Caco-2 (cell line): ENCODE data around the gene PCDHB4. TPM values are rescaled to one million over a fixed set of nuclear protein-coding genes. Genes with fewer than 3 reads are reported as not detected.
A peak's percentile ranks its signal among the peaks of the same experiment; 100 is the strongest.
"Not testable (repeated sequence)": the region's sequence is repeated elsewhere in the genome, so short reads cannot be mapped to it uniquely, and the experiment has no call there.

Experiments used
- BruUV-seq: library from RNA; stranded (reverse); fragments of 400-500 nt; replicated peaks from 2 replicates; lab custom pipeline; 2021; lab: Mats Ljungman, UMichigan
- CTCF ChIA-PET: fragments of 300-600 bp; sonication (Branson Sonifier 250); formaldehyde crosslinking; loops from one replicate; lab custom pipeline; 2022; ENCODE audit warnings: antibody characterized with exemption; lab: Charles Lee
- POLR2A ChIA-PET: fragments of 300-600 bp; sonication (Branson Sonifier 250); formaldehyde crosslinking; loops from one replicate; lab custom pipeline; 2022; ENCODE audit warnings: antibody characterized with exemption; lab: Charles Lee
- DNase-seq, 2 experiments: peaks; one replicate each; pipeline versions ENCODE4 v3.0.0 to v3.0.0-alpha.2; 2020 to 2022
- H3K27me3 ChIP-seq: replicated peaks from 2 replicates; pipeline ENCODE4 v1.6.0; 2011; ENCODE audit warnings: low read length; ENCODE audit not compliant: control insufficient read depth, insufficient read depth
- H3K36me3 ChIP-seq: 2 replicates; pipeline ENCODE4 v1.5.1; 2011; ENCODE audit warnings: low read length; ENCODE audit not compliant: control insufficient read depth, insufficient read depth
- H3K4me1 ChIP-seq: fragments of 250-450 bp; sonication (Bioruptor Pico); 2 replicates; pipeline ENCODE4 v1.5.1; 2020; ENCODE audit warnings: mild to moderate bottlenecking
- H3K4me3 ChIP-seq: 2 replicates; pipeline ENCODE4 v1.5.1; 2011; ENCODE audit warnings: low read depth, mild to moderate bottlenecking, control low read depth, low read length
- H3K9me3 ChIP-seq: fragments of 250-450 bp; sonication (Bioruptor Pico); 2 replicates; pipeline ENCODE4 v1.5.1; 2020; ENCODE audit warnings: mild to moderate bottlenecking, moderate library complexity
- H3K27ac Mint-ChIP-seq: one replicate; pipeline ENCODE4 v1.8.0; 2022; ENCODE audit warnings: mixed read lengths; ENCODE audit not compliant: unreplicated experiment
- H3K27me3 Mint-ChIP-seq: one replicate; pipeline ENCODE4 v1.8.0; 2022; ENCODE audit warnings: mixed read lengths; ENCODE audit not compliant: insufficient read depth, unreplicated experiment
- H3K36me3 Mint-ChIP-seq: one replicate; pipeline ENCODE4 v1.8.0; 2022; ENCODE audit warnings: mild to moderate bottlenecking, mixed read lengths; ENCODE audit not compliant: insufficient read depth, unreplicated experiment
- H3K4me1 Mint-ChIP-seq: one replicate; pipeline ENCODE4 v1.8.0; 2022; ENCODE audit warnings: low read depth, mixed read lengths; ENCODE audit not compliant: unreplicated experiment
- H3K4me3 Mint-ChIP-seq: one replicate; pipeline ENCODE4 v1.8.0; 2022; ENCODE audit warnings: mild to moderate bottlenecking, moderate library complexity, mixed read lengths; ENCODE audit not compliant: unreplicated experiment
- H3K9me3 Mint-ChIP-seq: one replicate; pipeline ENCODE4 v1.8.0; 2022; ENCODE audit warnings: mixed read lengths; ENCODE audit not compliant: unreplicated experiment
- CTCF ChIP-seq, 2 experiments: fragments of 200-600 bp in 1 of 2; IDR thresholded peaks; 1 replicate in 1 of 2; 2 replicates in 1 of 2; pipeline versions ENCODE4 v1.5.1 to v1.8.0; 2011 to 2022; ENCODE audit warnings: antibody characterized with exemption in 1 of 2, control low read depth in 1 of 2, inconsistent platforms in 1 of 2, low read depth in 1 of 2, low read length in 1 of 2, mild to moderate bottlenecking in 1 of 2, moderate library complexity in 1 of 2; ENCODE audit not compliant: insufficient read depth in 1 of 2, severe bottlenecking in 1 of 2, unreplicated experiment in 1 of 2
- intact Hi-C: fragments of 100-400 bp; cut with micrococcal nuclease; formaldehyde crosslinking; loops from one replicate; pipeline ENCODE4 v1.10.0; 2022; ENCODE audit not compliant: unreplicated experiment
- total RNA-seq: library from RNA; stranded (reverse); gene quantifications from 2 replicates; pipeline ENCODE4 v1.2.3, GENCODE V29; 2022

PCDHB4 gene
- total RNA-seq, 1 experiment from 2014 or later: not detected

GRCh38 chr5:141084487-141084989 lies 37.1 kb upstream of the PCDHB4 start:
- TF ChIP-seq CTCF (IDR thresholded peaks at IDR 0.05; ENCODE audit: insufficient read depth in 1 of 2, low read depth in 1 of 2, low read length in 1 of 2, severe bottlenecking in 1 of 2, unreplicated experiment in 1 of 2): peak in 1 of 2 experiments; percentile 20
- ChIA-PET POLR2A (no interaction called here), CTCF (no interaction called here)
- Histone ChIP-seq H3K4me3 (peak overlapping the region; percentile 27), H3K4me1 (no peaks in the 10 kb centered on the region), H3K36me3 (no peaks in the 10 kb centered on the region), H3K9me3 (no peaks in the 10 kb centered on the region; the same call in 1 of the 2 replicates), H3K27me3 (no peaks in the 10 kb centered on the region)
- intact Hi-C loops: loop anchor here (2.0 kb wide), 1 partner anchor 476 kb away; no protein-coding TSS in a partner anchor
- no peaks in the 10 kb centered on the region for H3K36me3 Mint-ChIP-seq
- peaks cover 24% of the 10 kb centered on the region for H3K9me3 Mint-ChIP-seq
- H3K4me3 Mint-ChIP-seq: peak overlapping the region; percentile 75
- no peaks in the 10 kb centered on the region for H3K4me1 Mint-ChIP-seq
- no TSS peak for BruUV-seq
- no peaks in the 10 kb centered on the region for H3K27me3 Mint-ChIP-seq
- H3K27ac Mint-ChIP-seq: peak overlapping the region; percentile 63
- peak; percentile 38 to 51 for DNase-seq

- H3K4me3 ChIP-seq: no peak within 1 kb of the TSS
- no peaks in the 10 kb centered on the region for H3K4me1 ChIP-seq
- BruUV-seq: no TSS peak
- no peaks in the 10 kb centered on the region for H3K27me3 ChIP-seq
- Mint-ChIP-seq H3K36me3 (no peaks in the 10 kb centered on the region), H3K4me3 (peak within 1 kb of the TSS; percentile 21), H3K9me3 (peaks cover 35% of the 10 kb centered on the region), H3K4me1 (no peaks in the 10 kb centered on the region), H3K27me3 (no peaks in the 10 kb centered on the region), H3K27ac (no peak within 1 kb of the TSS)
- H3K9me3 ChIP-seq: no peaks in the 10 kb centered on the region; the same call in 1 of the 2 replicates
- TF ChIP-seq CTCF (IDR thresholded peaks at IDR 0.05; ENCODE audit: insufficient read depth in 1 of 2, low read depth in 1 of 2, low read length in 1 of 2, severe bottlenecking in 1 of 2, unreplicated experiment in 1 of 2): no peak
- no peak for DNase-seq
- H3K36me3 ChIP-seq: no peaks in the 10 kb centered on the region
- intact Hi-C loops: no loop called here
- ChIA-PET POLR2A (no interaction called here), CTCF (no interaction called here)
These were observed 26.9 kb upstream of the PCDHB4 start, which contains the start of gene PCDHB2 for GRCh38 chr5:141094481-141095262. TSS of gene PCDHB2 (plus strand) at chr5:141094615. CDS start at chr5:141094791, 176 bp downstream.

GRCh38 chr5:141095263-141095641 lies 26.4 kb upstream of the PCDHB4 start:
- Mint-ChIP-seq H3K27me3 (no peaks in the 10 kb centered on the region), H3K27ac (no peak overlapping the region), H3K4me3 (no peak overlapping the region), H3K4me1 (no peaks in the 10 kb centered on the region), H3K9me3 (peaks cover 41% of the 10 kb centered on the region), H3K36me3 (no peaks in the 10 kb centered on the region)
- DNase-seq: no peak
- Histone ChIP-seq H3K36me3 (no peaks in the 10 kb centered on the region), H3K9me3 (no peaks in the 10 kb centered on the region; the same call in 1 of the 2 replicates), H3K4me3 (no peak overlapping the region), H3K4me1 (no peaks in the 10 kb centered on the region), H3K27me3 (no peaks in the 10 kb centered on the region)
- POLR2A ChIA-PET: no interaction called here
- intact Hi-C loops: no loop called here
- no peak for TF ChIP-seq CTCF (IDR thresholded peaks at IDR 0.05; ENCODE audit: insufficient read depth in 1 of 2, low read depth in 1 of 2, low read length in 1 of 2, severe bottlenecking in 1 of 2, unreplicated experiment in 1 of 2)
- BruUV-seq: no TSS peak
- CTCF ChIA-PET: no interaction called here

GRCh38 chr5:141096181-141096580 lies 25.4 kb upstream of the PCDHB4 start:
- H3K27ac Mint-ChIP-seq, intact Hi-C loops, H3K9me3 ChIP-seq, H3K4me1 Mint-ChIP-seq, H3K27me3 ChIP-seq, H3K36me3 Mint-ChIP-seq, H3K4me3 Mint-ChIP-seq, H3K36me3 ChIP-seq, BruUV-seq, POLR2A ChIA-PET, H3K4me3 ChIP-seq, DNase-seq, H3K4me1 ChIP-seq, CTCF ChIA-PET, H3K27me3 Mint-ChIP-seq: not testable (repeated sequence)
- peaks cover 47% of the 10 kb centered on the region for H3K9me3 Mint-ChIP-seq

- H3K27me3 Mint-ChIP-seq, H3K27ac Mint-ChIP-seq, BruUV-seq, H3K4me1 ChIP-seq, CTCF ChIA-PET, H3K4me1 Mint-ChIP-seq, H3K4me3 ChIP-seq, DNase-seq, H3K36me3 Mint-ChIP-seq, H3K27me3 ChIP-seq, H3K9me3 ChIP-seq, H3K36me3 ChIP-seq, POLR2A ChIA-PET, intact Hi-C loops, H3K4me3 Mint-ChIP-seq: not testable (repeated sequence)
- peaks cover 47% of the 10 kb centered on the region for H3K9me3 Mint-ChIP-seq
These were observed 25.0 kb upstream of the PCDHB4 start for GRCh38 chr5:141096586-141096985.
